C4-2B (cell line): Measurements from ENCODE around the gene PGA3.

Experiments used
- H3K27ac ChIP-seq: fragments of 450-650 bp; 2 replicates; pipeline ENCODE4 v1.5.1; 2017
- CTCF ChIP-seq: fragments of 450-650 bp; conservative IDR thresholded peaks from 2 replicates; pipeline ENCODE4 v1.5.1; 2017; ENCODE audit warnings: mild to moderate bottlenecking
- ZFX ChIP-seq: fragments of 450-650 bp; IDR thresholded peaks from 2 replicates; pipeline ENCODE4 v1.6.1; 2017

The PGA3 gene

GRCh38 chr11:61168042-61168688 lies 35.1 kb upstream of the PGA3 start:
- no peak overlapping the region for H3K27ac ChIP-seq
- TF ChIP-seq CTCF = no peak
- TF ChIP-seq ZFX = no peak

- no peak overlapping the region for H3K27ac ChIP-seq
- TF ChIP-seq ZFX = no peak
- no peak for TF ChIP-seq CTCF
Observed at GRCh38 chr11:61168800-61169199, 34.5 kb upstream of the PGA3 start.

- no peak for TF ChIP-seq ZFX
- no peak for TF ChIP-seq CTCF
- H3K27ac ChIP-seq = no peak overlapping the region
Observed at GRCh38 chr11:61170566-61170965, 32.7 kb upstream of the PGA3 start.

- TF ChIP-seq ZFX = no peak
- no peak for TF ChIP-seq CTCF
- no peak overlapping the region for H3K27ac ChIP-seq
Observed at GRCh38 chr11:61171907-61172306, 31.4 kb upstream of the PGA3 start.

GRCh38 chr11:61172356-61172755 lies 31.0 kb upstream of the PGA3 start:
- H3K27ac ChIP-seq = no peak overlapping the region
- no peak for TF ChIP-seq CTCF
- TF ChIP-seq ZFX = no peak

- no peak overlapping the region for H3K27ac ChIP-seq
- TF ChIP-seq ZFX (no peak), CTCF (no peak)
Observed at GRCh38 chr11:61172888-61173287, 30.4 kb upstream of the PGA3 start.

GRCh38 chr11:61173456-61173855 lies 29.9 kb upstream of the PGA3 start:
- TF ChIP-seq ZFX (no peak), CTCF (peak; percentile 59)
- H3K27ac ChIP-seq = no peak overlapping the region
